ENCODE measurements around the gene CCDC174. TPM values are rescaled to one million over a fixed set of nuclear protein-coding genes. Genes with fewer than 3 reads are reported as not detected.

The CCDC174 gene
- total and polyA plus RNA-seq, 10 of the 15 experiments (the other 5 are each of a cell fraction or from before 2014, with no cell fraction given), result 11.6 to 31.3 (median 19.1) TPM

- H3K79me2 ChIP-seq (ENCODE audit: control insufficient read depth, insufficient read depth, low read length), result no peaks in the 10 kb centered on the region
- TF ChIP-seq NFYB (IDR thresholded peaks at IDR 0.05; ENCODE audit: insufficient read depth, low read depth, low read length), result no peak
- no peak for TF ChIP-seq RAD51 (IDR thresholded peaks at IDR 0.05)
- TF ChIP-seq ZNF622 (IDR thresholded peaks at IDR 0.05), result no peak
- no peak for TF ChIP-seq RFX5 (IDR thresholded peaks at IDR 0.05; ENCODE audit: low read depth, low read length)
- no peak for TF ChIP-seq EGR1 (IDR thresholded peaks at IDR 0.05; ENCODE audit: borderline replicate concordance in 1 of 2, low read depth in 2 of 2, low read length in 2 of 2)
- ChIA-PET POLR2A (no interaction called here), SMC1A (ENCODE audit: uncharacterized antibody, unreplicated experiment) (interaction anchor here (0.6 to 4.2 kb wide), 5 partner anchors 122 to 725 kb away, joined by 3 to 28 read pairs (median 3); no protein-coding TSS in a partner anchor), CTCF (interaction anchor here (0.6 to 7.5 kb wide), 3 partner anchors 151 to 297 kb away, joined by 3 to 120 read pairs (median 3); no protein-coding TSS in a partner anchor), RAD21 (ENCODE audit: unreplicated experiment) (interaction anchor here (0.6 to 3.0 kb wide), 2 partner anchors 150 to 277 kb away, joined by 3 to 15 read pairs; no protein-coding TSS in a partner anchor)
- 42% methylated on average over 8 of the region's 9 CpGs for WGBS (ENCODE audit: insufficient coverage, insufficient replicate concordance, low lambda C conversion rate, missing lambda C conversion rate)
- DNase-seq (ENCODE audit: low read depth, low spot score), result no peak
- in situ Hi-C loops (cut with MboI) (no loop called here), intact Hi-C loops (cut with micrococcal nuclease; ENCODE audit: unreplicated experiment) (loop anchor here (10.0 kb wide), 1 partner anchor 126 kb away; no protein-coding TSS in a partner anchor)
- peaks cover 2 to 11% of the 10 kb centered on the region in 2 experiments; a peak in 3 of 4 replicates for H3K27me3 ChIP-seq (replicated peaks in 1 of 2; ENCODE audit: control insufficient read depth in 2 of 2, insufficient read depth in 2 of 2, low read length in 1 of 2)
- H3K27ac ChIP-seq (ENCODE audit: control insufficient read depth, insufficient read depth), result no peak overlapping the region
- no peaks in the 10 kb centered on the region; the same call in 2 of the 3 replicates for H3K9me3 ChIP-seq (replicated peaks; ENCODE audit: control insufficient read depth, insufficient read depth, low read length)
- no peak for FAIRE-seq
- H3K4me3 ChIP-seq, result no peak overlapping the region
- H3K36me3 ChIP-seq (ENCODE audit: control insufficient read depth in 2 of 2, insufficient read depth in 2 of 2, low read length in 1 of 2), result no peaks in the 10 kb centered on the region
- H3K4me2 ChIP-seq (ENCODE audit: control insufficient read depth, insufficient read depth), result no peak overlapping the region
- no peaks in the 10 kb centered on the region for H4K20me1 ChIP-seq (ENCODE audit: control insufficient read depth, insufficient read depth)
- no TSS peak for BruUV-seq (replicated peaks)
- H3K4me1 ChIP-seq (ENCODE audit: control insufficient read depth, insufficient read depth, low read length), result no peaks in the 10 kb centered on the region
- no peak overlapping the region for H2AFZ ChIP-seq (ENCODE audit: control insufficient read depth, low read depth, low read length)
- no peak overlapping the region for H3K9ac ChIP-seq (ENCODE audit: control insufficient read depth, insufficient read depth, low read length)
- ATAC-seq, result no peak
Measured at GRCh38 chr3:14630404-14631100, 21.0 kb upstream of the CCDC174 start.

- Histone ChIP-seq H3K27me3 (replicated peaks in 1 of 2; ENCODE audit: control insufficient read depth in 2 of 2, insufficient read depth in 2 of 2, low read length in 1 of 2) (peaks cover 2 to 11% of the 10 kb centered on the region in 2 experiments; a peak in 3 of 4 replicates), H3K9ac (ENCODE audit: control insufficient read depth, insufficient read depth, low read length) (no peak overlapping the region), H3K4me1 (ENCODE audit: control insufficient read depth, insufficient read depth, low read length) (no peaks in the 10 kb centered on the region), H3K27ac (ENCODE audit: control insufficient read depth, insufficient read depth) (no peak overlapping the region), H3K4me2 (ENCODE audit: control insufficient read depth, insufficient read depth) (no peak overlapping the region), H3K9me3 (replicated peaks; ENCODE audit: control insufficient read depth, insufficient read depth, low read length) (no peaks in the 10 kb centered on the region; the same call in 2 of the 3 replicates), H3K36me3 (ENCODE audit: control insufficient read depth in 2 of 2, insufficient read depth in 2 of 2, low read length in 1 of 2) (no peaks in the 10 kb centered on the region), H2AFZ (ENCODE audit: control insufficient read depth, low read depth, low read length) (no peak overlapping the region), H3K79me2 (ENCODE audit: control insufficient read depth, insufficient read depth, low read length) (no peaks in the 10 kb centered on the region), H4K20me1 (ENCODE audit: control insufficient read depth, insufficient read depth) (no peaks in the 10 kb centered on the region), H3K4me3 (no peak overlapping the region)
- in situ Hi-C loops (cut with MboI), result no loop called here
- ChIA-PET POLR2A (no interaction called here), CTCF (interaction anchor here (1.3 to 7.5 kb wide), 3 partner anchors 122 to 290 kb away, joined by 3 to 120 read pairs (median 9); no protein-coding TSS in a partner anchor), SMC1A (ENCODE audit: uncharacterized antibody, unreplicated experiment) (interaction anchor here (1.1 to 4.2 kb wide), 2 partner anchors 150 to 290 kb away, joined by 3 to 28 read pairs; no protein-coding TSS in a partner anchor), RAD21 (ENCODE audit: unreplicated experiment) (interaction anchor here (1.3 to 3.0 kb wide), 3 partner anchors 51 to 291 kb away, joined by 3 to 15 read pairs (median 12); no protein-coding TSS in a partner anchor)
- no peak for TF ChIP-seq CBFB (IDR thresholded peaks at IDR 0.05; ENCODE audit: low read depth)
- no peak for TF ChIP-seq FOXK2 (IDR thresholded peaks at IDR 0.05)
- no peak for FAIRE-seq
- DNase-seq (ENCODE audit: low read depth, low spot score), result no peak
- 7% methylated on average over 5 of the region's 5 CpGs for WGBS (ENCODE audit: insufficient coverage, insufficient replicate concordance, low lambda C conversion rate, missing lambda C conversion rate)
- intact Hi-C loops (cut with micrococcal nuclease; ENCODE audit: unreplicated experiment), result loop anchor here (10.0 kb wide), 1 partner anchor 126 kb away; no protein-coding TSS in a partner anchor
- ATAC-seq, result no peak
- no TSS peak for BruUV-seq (replicated peaks)
Measured at GRCh38 chr3:14631101-14631497, 20.5 kb upstream of the CCDC174 start.
